Measurements from ENCODE around the gene TRAPPC8. TPM values are rescaled to one million over a fixed set of nuclear protein-coding genes. Genes with fewer than 3 reads are reported as not detected.
"Not testable (repeated sequence)": the region's sequence is repeated elsewhere in the genome, so short reads cannot be mapped to it uniquely, and the experiment has no call there.

Gene TRAPPC8
- polyA plus RNA-seq, 1 donor, result 38.5 TPM

DNA sequence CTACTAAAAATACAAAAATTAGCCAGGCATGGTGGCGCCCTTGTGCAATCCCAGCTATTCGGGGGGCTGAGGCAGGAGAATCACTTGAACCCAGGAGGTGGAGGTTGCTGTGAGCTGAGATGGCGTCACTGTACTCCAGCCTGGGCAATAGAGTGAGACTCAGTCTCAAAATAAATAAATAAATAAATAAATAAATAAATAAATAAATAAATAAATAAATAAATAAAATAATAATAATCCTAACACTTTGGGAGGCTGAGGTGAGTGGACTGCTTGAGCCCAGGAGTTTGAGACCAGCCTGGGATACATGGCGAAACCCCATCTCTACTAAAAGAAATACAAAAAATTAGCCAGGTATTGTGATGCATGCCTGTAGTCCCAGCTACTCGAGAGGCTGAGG lies 23.6 kb downstream of the TRAPPC8 start:
- H3K27ac ChIP-seq (ENCODE audit: low read length); H3K4me3 ChIP-seq (ENCODE audit: low read length); H3K4me1 ChIP-seq (ENCODE audit: control insufficient read depth, insufficient read depth, low read length); H3K27me3 ChIP-seq (ENCODE audit: control insufficient read depth, insufficient read depth, low read length); DNase-seq; H3K9me3 ChIP-seq (ENCODE audit: control insufficient read depth, low read depth, low read length): not testable (repeated sequence)
- peaks cover 20% of the 10 kb centered on the region for H3K36me3 ChIP-seq (ENCODE audit: control insufficient read depth, insufficient read depth, low read length)
- WGBS (ENCODE audit: insufficient coverage, low lambda C conversion rate), result 100% methylated on average over 1 of the region's 5 CpGs

DNA sequence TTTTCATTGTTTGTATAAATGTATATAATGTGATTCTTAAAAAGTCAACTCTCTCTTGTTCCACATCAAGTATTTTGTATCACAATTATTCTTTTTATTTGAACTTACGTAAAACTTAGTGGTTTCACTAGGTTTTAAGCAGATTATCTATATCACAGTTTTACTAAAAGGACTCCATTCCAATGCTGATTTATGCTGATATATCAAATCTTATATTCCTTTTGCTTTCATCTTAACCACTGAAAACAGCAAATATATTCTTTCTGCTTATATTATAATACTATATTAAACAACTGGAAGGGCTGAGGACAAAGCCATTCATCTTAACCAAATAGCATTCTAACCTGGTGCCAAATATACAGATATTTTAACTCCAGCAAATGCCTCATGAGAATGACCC lies 24.2 kb downstream of the TRAPPC8 start:
- Histone ChIP-seq H3K27ac (ENCODE audit: low read length) (no peak overlapping the region), H3K4me3 (ENCODE audit: low read length) (no peak overlapping the region), H3K36me3 (ENCODE audit: control insufficient read depth, insufficient read depth, low read length) (peaks cover 20% of the 10 kb centered on the region), H3K9me3 (ENCODE audit: control insufficient read depth, low read depth, low read length) (no peaks in the 10 kb centered on the region), H3K4me1 (ENCODE audit: control insufficient read depth, insufficient read depth, low read length) (no peaks in the 10 kb centered on the region), H3K27me3 (ENCODE audit: control insufficient read depth, insufficient read depth, low read length) (no peaks in the 10 kb centered on the region)
- WGBS (ENCODE audit: insufficient coverage, low lambda C conversion rate), result no CpG with 5 or more reads among the region's 1 CpG
- no peak for DNase-seq

DNA sequence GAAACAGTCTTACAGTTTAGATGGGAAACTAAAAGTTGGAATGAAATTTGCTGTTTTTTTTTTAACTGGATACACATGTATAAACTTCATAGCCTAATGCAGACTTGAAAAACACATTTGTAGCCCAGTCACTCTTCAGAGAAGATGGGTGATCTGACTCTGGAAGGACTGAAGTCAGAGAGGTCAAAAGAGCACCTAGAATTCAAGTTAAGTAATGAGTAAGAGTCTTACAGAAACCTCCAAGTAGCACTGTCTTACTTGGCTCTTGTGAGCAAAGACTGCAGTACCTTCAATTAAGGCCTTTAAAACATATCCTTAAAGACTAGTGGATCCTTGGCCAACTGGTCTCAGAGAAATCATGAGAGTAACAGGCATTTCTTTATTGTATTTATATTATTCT lies 41.9 kb downstream of the TRAPPC8 start:
- Histone ChIP-seq H3K27me3 (ENCODE audit: control insufficient read depth, insufficient read depth, low read length) (no peaks in the 10 kb centered on the region), H3K36me3 (ENCODE audit: control insufficient read depth, insufficient read depth, low read length) (peaks cover 54% of the 10 kb centered on the region), H3K9me3 (ENCODE audit: control insufficient read depth, low read depth, low read length) (no peaks in the 10 kb centered on the region), H3K4me3 (ENCODE audit: low read length) (no peak overlapping the region), H3K27ac (ENCODE audit: low read length) (no peak overlapping the region), H3K4me1 (ENCODE audit: control insufficient read depth, insufficient read depth, low read length) (no peaks in the 10 kb centered on the region)
- DNase-seq, result no peak

DNA sequence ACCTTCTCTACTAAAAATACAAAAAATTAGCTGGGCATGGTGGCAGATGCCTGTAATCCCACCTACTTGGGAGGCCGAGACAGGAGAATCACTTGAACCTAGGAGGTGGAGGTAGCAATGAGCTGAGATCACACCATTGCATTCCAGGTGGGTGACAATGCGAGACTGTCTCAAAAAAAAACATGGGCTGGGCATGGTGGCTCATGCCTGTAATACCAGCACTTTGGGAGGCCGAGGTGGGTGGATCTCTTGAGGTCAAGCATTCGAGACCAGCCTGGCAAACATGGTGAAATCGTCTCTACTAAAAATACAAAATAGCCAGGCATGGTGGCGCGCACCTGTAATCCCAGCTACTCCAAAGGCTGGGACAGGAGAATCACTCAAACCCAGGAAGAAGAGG lies 43.2 kb downstream of the TRAPPC8 start:
- no CpG with 5 or more reads among the region's 7 CpGs for WGBS (ENCODE audit: insufficient coverage, low lambda C conversion rate)
- not testable (repeated sequence) for H3K4me1 ChIP-seq (ENCODE audit: control insufficient read depth, insufficient read depth, low read length); H3K27ac ChIP-seq (ENCODE audit: low read length); DNase-seq; H3K27me3 ChIP-seq (ENCODE audit: control insufficient read depth, insufficient read depth, low read length); H3K9me3 ChIP-seq (ENCODE audit: control insufficient read depth, low read depth, low read length); H3K4me3 ChIP-seq (ENCODE audit: low read length)
- H3K36me3 ChIP-seq (ENCODE audit: control insufficient read depth, insufficient read depth, low read length), result peaks cover 51% of the 10 kb centered on the region

DNA sequence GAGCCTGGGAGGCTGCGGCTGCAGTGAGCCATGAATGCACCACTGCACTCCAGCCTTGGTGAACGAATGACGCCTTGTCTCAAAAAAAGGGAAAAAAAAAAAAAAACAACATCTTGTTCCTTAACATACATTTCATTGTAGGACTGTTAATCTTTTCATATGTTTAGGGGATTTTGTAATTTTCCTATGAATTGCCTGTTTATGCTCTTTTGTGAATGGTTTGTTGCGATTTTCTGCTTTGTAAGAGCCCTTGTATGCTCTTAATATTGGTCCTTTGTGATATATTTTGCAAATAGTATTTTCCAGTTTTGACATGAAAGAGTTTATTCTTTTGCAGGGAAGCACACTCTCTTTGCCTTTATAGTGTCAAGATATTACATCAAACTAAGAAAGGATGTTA lies 50.0 kb downstream of the TRAPPC8 start:
- H3K9me3 ChIP-seq (ENCODE audit: control insufficient read depth, low read depth, low read length), result no peaks in the 10 kb centered on the region
- DNase-seq, result no peak
- peaks cover 39% of the 10 kb centered on the region for H3K36me3 ChIP-seq (ENCODE audit: control insufficient read depth, insufficient read depth, low read length)
- WGBS (ENCODE audit: insufficient coverage, low lambda C conversion rate), result no CpG with 5 or more reads among the region's 4 CpGs
- no peak overlapping the region for H3K27ac ChIP-seq (ENCODE audit: low read length)
- H3K4me1 ChIP-seq (ENCODE audit: control insufficient read depth, insufficient read depth, low read length), result no peaks in the 10 kb centered on the region
- H3K4me3 ChIP-seq (ENCODE audit: low read length), result no peak overlapping the region
- no peaks in the 10 kb centered on the region for H3K27me3 ChIP-seq (ENCODE audit: control insufficient read depth, insufficient read depth, low read length)

DNA sequence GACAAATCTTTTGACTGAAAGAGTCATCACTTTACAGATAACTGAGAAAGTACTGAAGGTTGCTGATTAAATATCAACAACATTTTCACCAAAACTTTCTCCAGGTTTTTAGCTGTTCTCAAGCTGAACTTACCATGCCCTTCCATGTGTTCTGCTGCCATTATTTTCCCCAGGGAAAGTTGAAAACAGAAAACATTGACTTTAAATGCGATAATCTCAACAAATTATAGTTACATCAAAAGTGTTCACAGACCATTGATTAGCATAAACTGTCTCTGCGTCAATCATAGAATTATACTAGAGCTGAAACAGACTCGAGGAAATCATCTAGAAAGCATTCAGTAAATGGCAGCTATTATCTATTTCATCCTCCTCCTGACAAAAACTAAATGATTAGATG lies 51.4 kb downstream of the TRAPPC8 start:
- H3K9me3 ChIP-seq (ENCODE audit: control insufficient read depth, low read depth, low read length), result no peaks in the 10 kb centered on the region
- H3K4me1 ChIP-seq (ENCODE audit: control insufficient read depth, insufficient read depth, low read length), result no peaks in the 10 kb centered on the region
- no peak overlapping the region for H3K4me3 ChIP-seq (ENCODE audit: low read length)
- no peak overlapping the region for H3K27ac ChIP-seq (ENCODE audit: low read length)
- no peaks in the 10 kb centered on the region for H3K27me3 ChIP-seq (ENCODE audit: control insufficient read depth, insufficient read depth, low read length)
- 100% methylated on average over 1 of the region's 3 CpGs for WGBS (ENCODE audit: insufficient coverage, low lambda C conversion rate)
- no peak for DNase-seq
- H3K36me3 ChIP-seq (ENCODE audit: control insufficient read depth, insufficient read depth, low read length), result peaks cover 39% of the 10 kb centered on the region

DNA sequence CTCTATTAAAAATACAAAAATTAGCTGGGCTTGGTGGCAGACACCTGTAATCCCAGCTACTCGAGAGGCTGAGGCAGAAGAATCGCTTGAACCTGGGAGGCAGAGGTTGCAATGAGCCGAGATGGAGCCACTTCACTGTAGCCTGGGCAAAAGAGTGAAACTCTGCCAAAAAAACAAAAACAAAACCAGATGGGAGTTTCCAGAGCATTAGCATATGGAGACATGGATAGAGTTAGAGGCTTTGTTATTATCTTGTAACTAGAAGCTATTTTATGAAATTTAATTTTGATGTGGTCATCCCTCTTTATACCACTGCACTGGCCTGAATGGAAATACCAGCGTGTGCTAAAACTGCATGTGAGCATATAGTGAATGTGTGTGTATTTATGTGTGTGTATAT lies 58.9 kb downstream of the TRAPPC8 start:
- Histone ChIP-seq H3K9me3 (ENCODE audit: control insufficient read depth, low read depth, low read length) (peaks cover 7% of the 10 kb centered on the region), H3K27me3 (ENCODE audit: control insufficient read depth, insufficient read depth, low read length) (no peaks in the 10 kb centered on the region), H3K36me3 (ENCODE audit: control insufficient read depth, insufficient read depth, low read length) (peaks cover 41% of the 10 kb centered on the region), H3K4me3 (ENCODE audit: low read length) (no peak overlapping the region), H3K27ac (ENCODE audit: low read length) (no peak overlapping the region), H3K4me1 (ENCODE audit: control insufficient read depth, insufficient read depth, low read length) (no peaks in the 10 kb centered on the region)
- 80% methylated on average over 2 of the region's 4 CpGs for WGBS (ENCODE audit: insufficient coverage, low lambda C conversion rate)
- no peak for DNase-seq

DNA sequence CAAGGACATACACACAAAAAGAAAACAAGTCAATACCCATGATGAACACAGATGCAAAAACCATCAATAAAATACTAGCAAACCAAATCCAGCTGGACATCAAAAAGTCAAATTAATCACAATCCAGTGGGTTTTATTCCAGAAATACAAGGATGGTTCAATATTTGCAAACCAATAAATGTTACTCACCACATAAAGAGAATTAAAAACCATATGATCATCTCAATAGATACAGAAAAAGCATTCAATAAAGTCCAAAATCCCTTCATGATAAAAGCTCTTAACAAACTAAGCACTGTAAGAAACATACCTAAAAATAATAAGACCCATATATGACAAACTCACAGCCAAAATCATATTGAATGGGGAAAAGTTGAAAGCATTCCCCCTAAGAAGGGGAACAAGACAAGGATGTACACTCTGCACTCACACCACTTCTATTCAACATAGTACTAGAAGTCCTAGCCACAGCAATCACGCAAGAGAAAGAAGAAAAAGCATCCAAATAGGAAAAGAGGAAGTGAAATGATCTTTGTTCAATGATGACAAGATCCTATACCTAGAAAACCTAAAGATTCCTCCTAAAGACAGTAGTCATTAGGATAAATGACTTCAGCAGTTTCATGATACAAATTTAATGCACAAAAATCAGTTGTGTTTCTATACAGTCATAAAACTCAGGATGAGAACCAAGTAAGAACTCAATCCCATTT lies 62.6 kb downstream of the TRAPPC8 start:
- peaks cover 46% of the 10 kb centered on the region for H3K36me3 ChIP-seq (ENCODE audit: control insufficient read depth, insufficient read depth, low read length)
- no peaks in the 10 kb centered on the region for H3K4me1 ChIP-seq (ENCODE audit: control insufficient read depth, insufficient read depth, low read length)
- no peak overlapping the region for H3K4me3 ChIP-seq (ENCODE audit: low read length)
- peaks cover 7% of the 10 kb centered on the region for H3K9me3 ChIP-seq (ENCODE audit: control insufficient read depth, low read depth, low read length)
- DNase-seq, result no peak
- H3K27me3 ChIP-seq (ENCODE audit: control insufficient read depth, insufficient read depth, low read length), result no peaks in the 10 kb centered on the region
- no CpG with 5 or more reads among the region's 1 CpG for WGBS (ENCODE audit: insufficient coverage, low lambda C conversion rate)
- no peak overlapping the region for H3K27ac ChIP-seq (ENCODE audit: low read length)

DNA sequence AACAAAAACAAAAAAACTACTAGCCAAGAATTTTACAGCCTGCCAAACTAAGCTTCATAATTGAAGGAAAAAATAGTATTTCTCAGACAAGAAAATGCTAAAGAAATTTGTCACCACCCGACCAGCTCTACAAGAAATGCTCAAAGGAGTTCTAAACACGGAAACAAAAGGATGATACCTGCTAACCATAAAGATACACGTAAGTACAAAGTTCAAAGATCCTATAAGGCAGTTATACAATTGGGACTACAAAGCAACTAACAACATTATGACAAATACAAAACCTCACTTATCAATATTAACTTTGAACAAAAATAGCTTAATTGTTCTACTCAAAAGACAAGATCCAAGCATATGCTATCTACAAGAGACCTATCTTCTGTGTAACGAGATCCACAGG lies 64.6 kb downstream of the TRAPPC8 start:
- WGBS (ENCODE audit: insufficient coverage, low lambda C conversion rate), result 60% methylated on average over 1 of the region's 4 CpGs

DNA sequence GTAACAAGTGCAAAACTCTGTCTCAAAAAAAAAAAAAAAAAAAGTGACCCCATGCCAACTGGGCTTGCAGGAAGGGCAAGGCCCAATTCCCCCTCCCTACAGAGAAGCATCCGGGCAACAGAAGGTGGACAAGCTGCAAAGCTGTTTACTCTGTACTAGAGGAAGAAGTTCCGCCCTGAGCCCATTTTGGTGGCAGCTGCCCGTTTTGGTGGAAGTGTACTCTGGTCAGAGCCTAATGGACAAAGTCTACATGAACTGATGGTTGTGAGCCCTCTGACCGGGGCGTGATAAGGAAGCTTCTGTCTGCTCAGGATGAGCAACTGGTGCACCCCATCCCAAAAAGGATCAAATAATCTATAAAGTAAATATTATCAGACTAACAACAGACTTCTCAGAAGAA lies 65.0 kb downstream of the TRAPPC8 start:
- H3K4me1 ChIP-seq (ENCODE audit: control insufficient read depth, insufficient read depth, low read length), result no peaks in the 10 kb centered on the region
- no peak overlapping the region for H3K27ac ChIP-seq (ENCODE audit: low read length)
- H3K27me3 ChIP-seq (ENCODE audit: control insufficient read depth, insufficient read depth, low read length), result no peaks in the 10 kb centered on the region
- WGBS (ENCODE audit: insufficient coverage, low lambda C conversion rate), result no CpG with 5 or more reads among the region's 5 CpGs
- no peak for DNase-seq
- peaks cover 7% of the 10 kb centered on the region for H3K9me3 ChIP-seq (ENCODE audit: control insufficient read depth, low read depth, low read length)
- H3K36me3 ChIP-seq (ENCODE audit: control insufficient read depth, insufficient read depth, low read length), result peaks cover 52% of the 10 kb centered on the region
- no peak overlapping the region for H3K4me3 ChIP-seq (ENCODE audit: low read length)

More for the DNA sequence above, 64.6 kb downstream of the TRAPPC8 start:
- Histone ChIP-seq H3K27me3 (ENCODE audit: control insufficient read depth, insufficient read depth, low read length) (no peaks in the 10 kb centered on the region), H3K27ac (ENCODE audit: low read length) (no peak overlapping the region), H3K36me3 (ENCODE audit: control insufficient read depth, insufficient read depth, low read length) (peaks cover 52% of the 10 kb centered on the region), H3K9me3 (ENCODE audit: control insufficient read depth, low read depth, low read length) (peaks cover 7% of the 10 kb centered on the region), H3K4me3 (ENCODE audit: low read length) (no peak overlapping the region), H3K4me1 (ENCODE audit: control insufficient read depth, insufficient read depth, low read length) (no peaks in the 10 kb centered on the region)
- no peak for DNase-seq

DNA sequence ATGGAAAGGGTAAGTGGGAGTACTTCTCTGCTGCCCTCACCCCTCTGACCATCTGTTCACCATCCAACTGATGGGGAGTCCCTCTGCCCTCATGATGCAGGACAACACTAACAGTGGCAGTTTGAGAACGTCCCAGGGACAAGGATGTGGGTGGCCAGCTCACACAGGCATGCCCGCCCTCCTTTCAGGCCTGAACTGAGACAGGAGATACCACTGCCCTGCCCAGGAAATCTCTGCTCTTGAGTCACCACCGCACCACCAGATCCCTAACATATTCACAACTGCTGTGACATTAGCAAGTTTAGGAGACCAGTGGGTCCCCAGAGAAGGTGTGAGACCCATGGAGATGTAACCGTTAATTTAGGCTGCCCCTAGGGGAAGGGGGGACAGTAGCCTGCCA lies 66.2 kb downstream of the TRAPPC8 start:
- DNase-seq, result no peak
- no CpG with 5 or more reads among the region's 4 CpGs for WGBS (ENCODE audit: insufficient coverage, low lambda C conversion rate)
- H3K9me3 ChIP-seq (ENCODE audit: control insufficient read depth, low read depth, low read length), result peaks cover 7% of the 10 kb centered on the region
- H3K4me3 ChIP-seq (ENCODE audit: low read length), result no peak overlapping the region
- no peaks in the 10 kb centered on the region for H3K27me3 ChIP-seq (ENCODE audit: control insufficient read depth, insufficient read depth, low read length)
- peaks cover 46% of the 10 kb centered on the region for H3K36me3 ChIP-seq (ENCODE audit: control insufficient read depth, insufficient read depth, low read length)
- no peak overlapping the region for H3K27ac ChIP-seq (ENCODE audit: low read length)
- H3K4me1 ChIP-seq (ENCODE audit: control insufficient read depth, insufficient read depth, low read length), result no peaks in the 10 kb centered on the region
